ENCODE data around the gene GEN1. TPM values are rescaled to one million over a fixed set of nuclear protein-coding genes. Genes with fewer than 3 reads are reported as not detected.

Gene GEN1
- total RNA-seq, 1 donor: 32.4 TPM

- no peak overlapping the region for H3K4me3 ChIP-seq (ENCODE audit: low read depth, low read length)
- TF ChIP-seq CTCF (IDR thresholded peaks at IDR 0.05; ENCODE audit: insufficient read depth, low read length): no peak
- DNase-seq (ENCODE audit: low read depth): no peak
Observed at GRCh38 chr2:17835516-17835915, 81.6 kb downstream of the GEN1 start.

Other genes with a start within 250 kb of the GEN1 start
- 0.09 TPM in 1 of 2 replicates, not detected in the other for gene RAD51AP2, start 235.7 kb upstream of the GEN1 start, total RNA-seq (ENCODE audit: low replicate concordance)
- gene VSNL1, start 213.4 kb upstream of the GEN1 start, total RNA-seq (ENCODE audit: low replicate concordance): 0.90 and 3.7 TPM in 2 replicates
- 31.0 and 44.1 TPM in 2 replicates for gene SMC6, start 328 bp upstream of the GEN1 start, total RNA-seq (ENCODE audit: low replicate concordance)
- gene MSGN1, start 62.3 kb downstream of the GEN1 start, total RNA-seq (ENCODE audit: low replicate concordance): not detected in 2 replicates
- gene KCNS3, start 124.5 kb downstream of the GEN1 start, total RNA-seq (ENCODE audit: low replicate concordance): 0.36 TPM in 1 of 2 replicates, not detected in the other